ENCODE data around the gene KRT1. TPM values are rescaled to one million over a fixed set of nuclear protein-coding genes. Genes with fewer than 3 reads are reported as not detected.

Gene KRT1
- total RNA-seq, 6 experiments from 2014 or later, result not detected

DNA sequence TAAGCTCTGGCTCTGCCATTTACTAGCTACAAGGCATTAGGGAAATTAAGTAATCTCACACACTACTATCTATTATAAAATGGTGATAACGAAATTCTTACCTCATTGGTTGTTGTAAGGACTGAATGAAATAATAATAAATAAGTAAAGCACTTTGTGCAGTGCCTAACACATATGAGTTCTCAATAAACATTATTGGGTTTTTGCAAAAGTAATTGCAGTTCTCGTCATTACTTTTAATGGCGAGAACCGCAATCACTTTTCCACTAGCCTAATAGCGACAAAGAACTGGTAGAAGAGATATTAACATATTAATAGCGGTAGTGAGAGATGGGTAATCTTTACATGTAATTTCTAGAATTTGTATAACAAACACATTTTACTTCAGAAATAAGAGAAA, 13.9 kb upstream of the KRT1 start:
- Histone ChIP-seq H3K4me3 (no peak overlapping the region), H3K36me3 (no peaks in the 10 kb centered on the region), H3K4me1 (peaks cover 0 to 4% (median 0%) of the 10 kb centered on the region in 4 donors), H3K9me3 (no peaks in the 10 kb centered on the region), H3K27ac (no peak overlapping the region), H3K27me3 (no peaks in the 10 kb centered on the region)
- 75% methylated on average over 6 of the region's 6 CpGs for WGBS (ENCODE audit: insufficient coverage, low coverage, low lambda C conversion rate, missing lambda C conversion rate)
- DNase-seq, result no peak
- ATAC-seq, result no peak
- intact Hi-C loops (cut with DNase I), result no loop called here
- TF ChIP-seq POLR2A (IDR thresholded peaks at IDR 0.05), result no peak
- no peak for TF ChIP-seq CTCF (IDR thresholded peaks at IDR 0.05)

- Histone ChIP-seq H3K36me3 (no peaks in the 10 kb centered on the region), H3K27ac (no peak overlapping the region), H3K9me3 (no peaks in the 10 kb centered on the region), H3K4me3 (no peak overlapping the region), H3K27me3 (no peaks in the 10 kb centered on the region), H3K4me1 (peaks cover 0 to 4% (median 0%) of the 10 kb centered on the region in 4 donors)
- intact Hi-C loops (cut with DNase I), result no loop called here
- ATAC-seq (no peak), DNase-seq (no peak)
- TF ChIP-seq CTCF (IDR thresholded peaks at IDR 0.05) (no peak), POLR2A (IDR thresholded peaks at IDR 0.05) (no peak)
- WGBS (ENCODE audit: insufficient coverage, low coverage, low lambda C conversion rate, missing lambda C conversion rate), result 12% methylated on average over 5 of the region's 5 CpGs
Measured at GRCh38 chr12:52693261-52693660, 13.1 kb upstream of the KRT1 start.

- DNase-seq (no peak), ATAC-seq (no peak)
- Histone ChIP-seq H3K27ac (no peak overlapping the region), H3K4me3 (no peak overlapping the region), H3K4me1 (peaks cover 0 to 4% (median 0%) of the 10 kb centered on the region in 4 donors), H3K9me3 (no peaks in the 10 kb centered on the region), H3K36me3 (no peaks in the 10 kb centered on the region), H3K27me3 (no peaks in the 10 kb centered on the region)
- no CpG with 5 or more reads among the region's 8 CpGs for WGBS (ENCODE audit: insufficient coverage, low coverage, low lambda C conversion rate, missing lambda C conversion rate)
- no peak for TF ChIP-seq POLR2A (IDR thresholded peaks at IDR 0.05)
- no peak for TF ChIP-seq CTCF (IDR thresholded peaks at IDR 0.05)
- intact Hi-C loops (cut with DNase I), result no loop called here
Measured at GRCh38 chr12:52692254-52692653, 12.0 kb upstream of the KRT1 start.

DNA sequence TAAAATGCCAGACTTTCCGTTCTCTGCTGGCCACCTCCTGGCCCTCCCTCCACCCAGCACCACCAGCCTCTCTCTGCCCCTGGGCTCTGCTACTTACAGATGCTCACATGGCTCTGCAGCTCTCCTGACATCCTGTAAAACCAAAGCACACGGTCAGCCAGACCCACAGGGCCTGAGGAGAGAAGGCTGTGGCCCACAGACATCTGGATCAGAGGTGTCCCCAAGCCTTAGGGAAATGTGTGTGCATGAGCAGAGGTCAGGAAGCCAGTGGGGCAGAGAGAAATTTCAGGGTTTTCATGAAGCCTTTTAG, 11.6 kb upstream of the KRT1 start:
- peaks cover 0 to 4% (median 0%) of the 10 kb centered on the region in 4 donors for H3K4me1 ChIP-seq
- no peak overlapping the region for H3K27ac ChIP-seq
- DNase-seq (no peak), ATAC-seq (no peak)
- H3K9me3 ChIP-seq, result no peaks in the 10 kb centered on the region
- TF ChIP-seq CTCF (IDR thresholded peaks at IDR 0.05) (no peak), POLR2A (IDR thresholded peaks at IDR 0.05) (no peak)
- no peak overlapping the region for H3K4me3 ChIP-seq
- no peaks in the 10 kb centered on the region for H3K36me3 ChIP-seq
- intact Hi-C loops (cut with DNase I), result no loop called here
- H3K27me3 ChIP-seq, result no peaks in the 10 kb centered on the region
- 34% methylated on average over 2 of the region's 2 CpGs for WGBS (ENCODE audit: insufficient coverage, low coverage, low lambda C conversion rate, missing lambda C conversion rate)
